HG03460 (cell line): ENCODE results near the gene USP37.

Source experiments
- ATAC-seq: cut with Tn5 transposase; IDR thresholded peaks from one replicate; pipeline ENCODE4 v1.9.1; 2021; ENCODE audit not compliant: unreplicated experiment

USP37 gene

GRCh38 chr2:218568190-218569037, at the start of gene USP37, which contains the start of gene CNOT9:
USP37 (minus strand) TSS chr2:218568351; CDS start chr2:218558653, 9,698 bp downstream.
CNOT9 (plus strand) TSS chr2:218568839; CDS start chr2:218568955, 116 bp downstream.
- peak; percentile 86 for ATAC-seq

GRCh38 chr2:218615868-218616315, 47.7 kb upstream of the USP37 start:
- ATAC-seq: no peak

- ATAC-seq: no peak
These were observed 39.4 kb upstream of the USP37 start, which contains the start of gene PLCD4 for GRCh38 chr2:218607436-218608115. PLCD4 (plus strand) TSS chr2:218607899; CDS start chr2:218615740, 7,841 bp downstream.

- no peak for ATAC-seq
These were observed 37.3 kb upstream of the USP37 start for GRCh38 chr2:218605432-218605831.

GRCh38 chr2:218585541-218585940, 17.4 kb upstream of the USP37 start:
- ATAC-seq: no peak

- ATAC-seq: no peak
These were observed 16.1 kb upstream of the USP37 start for GRCh38 chr2:218583983-218584850.

- peak; percentile 86 for ATAC-seq
These were observed 13.9 kb upstream of the USP37 start for GRCh38 chr2:218582076-218582475.

GRCh38 chr2:218578272-218578877, 10.2 kb upstream of the USP37 start:
- ATAC-seq: no peak

- ATAC-seq: no peak
These were observed 9.5 kb upstream of the USP37 start for GRCh38 chr2:218577482-218578220.

- ATAC-seq: no peak
These were observed 8.7 kb upstream of the USP37 start for GRCh38 chr2:218576854-218577253.

GRCh38 chr2:218570850-218571249, 2.7 kb upstream of the USP37 start:
- no peak for ATAC-seq

- ATAC-seq: no peak
These were observed 1.7 kb upstream of the USP37 start for GRCh38 chr2:218569661-218570500.

- peak; percentile 32 for ATAC-seq
These were observed 884 bp upstream of the USP37 start for GRCh38 chr2:218569038-218569431.

- peak; percentile 36 for ATAC-seq
These were observed 358 bp downstream of the USP37 start for GRCh38 chr2:218567797-218568189.

GRCh38 chr2:218566296-218566695, 1.9 kb downstream of the USP37 start:
- ATAC-seq: no peak

GRCh38 chr2:218564056-218564455, 4.1 kb downstream of the USP37 start:
- ATAC-seq: no peak

- ATAC-seq: no peak
These were observed 9.2 kb downstream of the USP37 start for GRCh38 chr2:218558986-218559385.

GRCh38 chr2:218557941-218558340, 10.2 kb downstream of the USP37 start:
- no peak for ATAC-seq

GRCh38 chr2:218555527-218555926, 12.6 kb downstream of the USP37 start:
- no peak for ATAC-seq
